ENCODE results near the gene GNPTAB. TPM values are rescaled to one million over a fixed set of nuclear protein-coding genes. Genes with fewer than 3 reads are reported as not detected.

GNPTAB gene
- total RNA-seq, 1 donor from 2014 or later, result 47.6 TPM

- H3K9me3 Mint-ChIP-seq (ENCODE audit: unreplicated experiment), result no peaks in the 10 kb centered on the region
- H3K27ac Mint-ChIP-seq (ENCODE audit: unreplicated experiment), result no peak overlapping the region
- DNase-seq (ENCODE audit: low spot score), result peak; percentile 63
- H3K36me3 Mint-ChIP-seq (ENCODE audit: low read depth, unreplicated experiment), result no peaks in the 10 kb centered on the region
- H3K4me3 Mint-ChIP-seq (ENCODE audit: unreplicated experiment), result no peak overlapping the region
- peaks cover 3% of the 10 kb centered on the region for H3K27me3 Mint-ChIP-seq (ENCODE audit: unreplicated experiment)
- TF ChIP-seq CTCF (IDR thresholded peaks at IDR 0.05; ENCODE audit: unreplicated experiment), result peak; percentile 85
- H3K4me1 Mint-ChIP-seq (ENCODE audit: unreplicated experiment), result peaks cover 4% of the 10 kb centered on the region
Measured at GRCh38 chr12:101839324-101840283, 8.8 kb upstream of the GNPTAB start.

- no peaks in the 10 kb centered on the region for H3K36me3 Mint-ChIP-seq (ENCODE audit: low read depth, unreplicated experiment)
- peaks cover 3% of the 10 kb centered on the region for H3K27me3 Mint-ChIP-seq (ENCODE audit: unreplicated experiment)
- peaks cover 4% of the 10 kb centered on the region for H3K4me1 Mint-ChIP-seq (ENCODE audit: unreplicated experiment)
- no peak for TF ChIP-seq CTCF (IDR thresholded peaks at IDR 0.05; ENCODE audit: unreplicated experiment)
- no peak overlapping the region for H3K4me3 Mint-ChIP-seq (ENCODE audit: unreplicated experiment)
- no peak for DNase-seq (ENCODE audit: low spot score)
- no peak overlapping the region for H3K27ac Mint-ChIP-seq (ENCODE audit: unreplicated experiment)
- no peaks in the 10 kb centered on the region for H3K9me3 Mint-ChIP-seq (ENCODE audit: unreplicated experiment)
Measured at GRCh38 chr12:101838628-101839323, 8.0 kb upstream of the GNPTAB start.

- Mint-ChIP-seq H3K27me3 (ENCODE audit: unreplicated experiment) (peaks cover 2% of the 10 kb centered on the region), H3K27ac (ENCODE audit: unreplicated experiment) (no peak overlapping the region), H3K9me3 (ENCODE audit: unreplicated experiment) (no peaks in the 10 kb centered on the region), H3K4me1 (ENCODE audit: unreplicated experiment) (peaks cover 6% of the 10 kb centered on the region), H3K4me3 (ENCODE audit: unreplicated experiment) (no peak overlapping the region), H3K36me3 (ENCODE audit: low read depth, unreplicated experiment) (no peaks in the 10 kb centered on the region)
- DNase-seq (ENCODE audit: low spot score), result no peak
- TF ChIP-seq CTCF (IDR thresholded peaks at IDR 0.05; ENCODE audit: unreplicated experiment), result no peak
Measured at GRCh38 chr12:101832030-101832429, 1.3 kb upstream of the GNPTAB start.

- Mint-ChIP-seq H3K4me1 (ENCODE audit: unreplicated experiment) (peaks cover 15% of the 10 kb centered on the region), H3K27me3 (ENCODE audit: unreplicated experiment) (peaks cover 2% of the 10 kb centered on the region), H3K9me3 (ENCODE audit: unreplicated experiment) (no peaks in the 10 kb centered on the region), H3K4me3 (ENCODE audit: unreplicated experiment) (peak overlapping the region; percentile 98), H3K27ac (ENCODE audit: unreplicated experiment) (peak overlapping the region; percentile 67), H3K36me3 (ENCODE audit: low read depth, unreplicated experiment) (no peaks in the 10 kb centered on the region)
- TF ChIP-seq CTCF (IDR thresholded peaks at IDR 0.05; ENCODE audit: unreplicated experiment), result no peak
- DNase-seq (ENCODE audit: low spot score), result no peak
Measured at GRCh38 chr12:101829639-101830366, 956 bp downstream of the GNPTAB start.

Data from endothelial cell (in vitro differentiated cells).